GM18502 (cell line): Measurements from ENCODE around the gene HSPA13.
"Not testable (repeated sequence)": the region's sequence is repeated elsewhere in the genome, so short reads cannot be mapped to it uniquely, and the experiment has no call there.

Experiments
- ATAC-seq: cut with Tn5 transposase; IDR thresholded peaks from one replicate; pipeline ENCODE4 v1.9.1; 2021; ENCODE audit warnings: mild to moderate bottlenecking; ENCODE audit not compliant: unreplicated experiment, poor library complexity

The HSPA13 gene

GRCh38 chr21:14382835-14383595, at the start of gene HSPA13:
Gene HSPA13 (minus strand): TSS chr21:14383146. CDS start chr21:14383119, 27 bp downstream.
- peak; percentile 98 for ATAC-seq

DNA sequence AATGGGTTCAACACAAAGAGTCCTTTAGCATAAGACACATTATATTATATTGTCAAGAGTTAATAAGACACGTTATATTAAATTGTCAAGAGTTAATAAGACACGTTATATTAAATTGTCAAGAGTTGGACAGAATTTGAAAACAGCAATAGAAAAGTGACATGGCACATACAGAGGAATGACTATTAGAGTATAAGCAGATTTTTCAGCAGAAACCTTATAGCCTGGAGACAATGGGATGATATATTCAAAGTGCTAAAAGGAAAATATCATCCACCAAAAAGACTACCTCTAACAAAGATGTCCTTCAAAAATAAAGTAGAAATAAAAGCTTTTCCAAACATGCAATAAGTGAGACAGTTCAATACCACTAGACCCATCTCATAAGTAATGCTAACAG, 36.0 kb upstream of the HSPA13 start:
- ATAC-seq: no peak

GRCh38 chr21:14414932-14415508, 32.1 kb upstream of the HSPA13 start:
- peak; percentile 55 for ATAC-seq

DNA sequence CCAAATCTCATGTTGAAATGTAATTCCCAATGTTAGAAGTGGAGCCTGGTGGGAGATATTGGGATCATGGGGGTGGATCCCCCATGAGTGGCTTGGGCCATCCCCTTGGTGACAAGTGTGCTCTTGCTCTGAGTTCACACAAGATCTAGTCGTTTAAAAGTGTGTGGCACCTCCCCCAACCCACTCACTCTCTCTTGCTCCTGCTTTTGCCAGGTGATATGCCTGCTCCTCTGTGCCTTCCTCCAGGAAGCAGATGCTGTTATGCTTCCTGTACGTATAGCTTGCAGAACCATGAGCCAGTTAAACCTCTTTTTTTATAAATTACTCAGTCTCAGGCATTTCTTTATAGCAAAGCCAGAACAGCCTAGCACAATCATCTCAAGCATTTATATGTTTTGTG, 23.0 kb upstream of the HSPA13 start:
- ATAC-seq: no peak

GRCh38 chr21:14405225-14405624, 22.3 kb upstream of the HSPA13 start:
- ATAC-seq: no peak

DNA sequence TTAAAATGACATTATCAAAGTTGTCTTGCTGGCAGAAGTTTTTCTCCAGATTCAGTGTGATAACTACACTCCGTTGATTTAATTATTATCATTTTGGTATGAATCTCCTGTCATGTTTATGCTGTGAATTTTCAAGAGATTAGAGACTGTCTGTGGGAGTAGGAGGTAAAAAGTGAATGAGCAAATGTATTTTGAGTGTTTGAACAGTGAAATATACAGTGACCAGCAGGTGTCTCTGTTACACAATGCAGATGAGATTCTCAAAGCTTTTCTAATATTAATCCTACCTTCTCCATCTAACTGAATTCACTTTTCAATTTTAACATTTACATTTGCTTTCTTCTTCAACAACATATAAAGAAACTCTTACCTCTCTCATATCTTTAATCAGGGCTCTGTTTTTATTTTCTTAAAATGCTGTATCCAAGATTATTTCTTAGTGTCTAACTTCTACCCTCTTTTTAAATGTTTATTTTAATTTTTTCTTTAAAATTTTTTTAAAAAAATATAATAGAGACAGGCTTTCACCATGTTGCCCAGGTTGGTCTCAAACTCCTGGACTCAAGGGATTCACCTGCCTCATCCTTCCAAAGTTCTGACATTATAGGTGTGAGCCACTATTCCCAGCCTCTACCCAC, 20.9 kb upstream of the HSPA13 start:
- ATAC-seq: no peak

DNA sequence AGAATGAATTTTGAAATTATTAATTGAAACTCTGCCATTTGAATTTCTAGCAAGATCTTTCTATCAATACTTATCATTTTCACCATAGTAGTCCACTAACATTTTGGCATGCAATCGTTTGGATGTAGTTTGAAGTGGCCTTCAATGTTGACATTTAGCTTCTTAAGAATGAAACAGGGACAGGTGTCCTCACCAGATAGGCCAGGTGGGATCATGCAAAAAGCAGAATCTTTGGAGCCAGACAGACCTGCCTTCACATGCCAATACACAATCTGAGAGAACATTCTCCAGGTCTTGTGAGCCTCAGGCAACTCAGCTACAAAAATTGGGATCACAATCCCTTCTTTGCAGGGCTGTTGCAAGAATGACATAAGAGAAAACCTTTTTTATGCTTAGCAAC, 18.3 kb upstream of the HSPA13 start:
- ATAC-seq: no peak

GRCh38 chr21:14388282-14388681, 5.3 kb upstream of the HSPA13 start:
- no peak for ATAC-seq

DNA sequence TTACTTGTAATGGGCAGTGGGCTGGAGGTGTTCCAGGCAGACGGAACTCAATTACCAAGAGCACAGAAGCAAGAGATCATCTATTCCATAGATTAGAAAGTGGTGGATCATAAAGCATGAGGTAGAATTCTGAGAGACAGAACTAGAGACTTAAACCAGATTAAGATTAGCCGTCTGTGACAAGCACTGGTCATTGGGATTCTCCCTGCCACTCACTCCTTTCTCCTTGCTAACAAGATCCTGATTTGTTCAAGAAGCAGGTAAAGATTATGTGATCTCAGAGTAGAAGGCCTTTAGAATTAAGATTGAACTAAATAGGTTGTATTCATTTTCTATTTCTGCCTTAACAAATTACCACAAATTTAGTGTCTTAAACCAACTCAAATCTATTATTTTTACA, 1.5 kb upstream of the HSPA13 start:
- no peak for ATAC-seq

DNA sequence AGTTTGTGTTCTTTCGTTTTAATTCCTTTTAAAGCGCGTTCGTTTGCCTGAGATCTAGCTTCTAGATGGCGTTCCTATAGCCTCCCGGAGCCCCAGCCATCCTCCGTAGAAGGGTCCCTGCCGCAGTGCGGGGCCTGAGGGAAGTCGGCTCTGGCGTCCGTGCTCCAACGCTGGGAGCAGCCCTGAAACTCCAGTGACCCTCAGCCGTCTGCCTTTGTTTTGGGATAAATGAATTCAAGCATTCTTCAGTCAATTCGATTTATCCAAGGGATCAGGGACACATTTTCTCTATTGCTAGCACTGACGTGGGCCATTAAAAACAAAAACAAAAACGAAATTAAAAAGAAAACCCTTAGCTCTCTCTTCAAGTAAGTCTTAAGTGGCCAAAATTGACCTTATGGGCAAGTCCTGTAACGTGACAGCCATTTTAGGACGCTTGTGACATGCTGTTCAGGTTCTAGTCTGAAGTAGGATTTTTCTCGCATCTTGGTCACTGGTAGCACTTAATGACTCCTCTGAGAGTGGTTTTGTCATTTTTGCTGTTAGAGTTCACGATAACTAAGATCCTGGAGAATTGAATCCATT, 742 bp upstream of the HSPA13 start:
- ATAC-seq: peak; percentile 34

- ATAC-seq: peak; percentile 8
Observed at GRCh38 chr21:14382486-14382834, 486 bp downstream of the HSPA13 start.

- no peak for ATAC-seq
Observed at GRCh38 chr21:14376854-14377253, 6.1 kb downstream of the HSPA13 start.

DNA sequence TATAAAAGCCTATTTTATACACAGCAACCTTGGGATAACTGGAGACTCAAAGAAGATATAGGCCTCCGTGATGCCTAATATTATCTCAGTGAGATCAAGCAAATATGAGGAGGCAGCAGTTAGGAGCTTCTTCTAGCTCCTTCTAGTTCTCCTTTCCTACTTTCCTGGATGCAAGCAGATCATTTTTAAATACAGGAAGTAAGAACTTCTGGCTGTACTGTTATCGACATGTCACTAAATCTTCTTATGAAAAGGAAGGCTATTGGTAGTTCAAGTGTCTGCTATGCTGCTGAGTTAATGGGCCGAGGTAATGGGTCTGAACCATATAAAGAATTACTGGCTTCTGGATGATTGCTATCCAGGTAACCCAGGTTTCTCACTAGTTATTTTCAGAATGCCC, 15.9 kb downstream of the HSPA13 start:
- no peak for ATAC-seq

DNA sequence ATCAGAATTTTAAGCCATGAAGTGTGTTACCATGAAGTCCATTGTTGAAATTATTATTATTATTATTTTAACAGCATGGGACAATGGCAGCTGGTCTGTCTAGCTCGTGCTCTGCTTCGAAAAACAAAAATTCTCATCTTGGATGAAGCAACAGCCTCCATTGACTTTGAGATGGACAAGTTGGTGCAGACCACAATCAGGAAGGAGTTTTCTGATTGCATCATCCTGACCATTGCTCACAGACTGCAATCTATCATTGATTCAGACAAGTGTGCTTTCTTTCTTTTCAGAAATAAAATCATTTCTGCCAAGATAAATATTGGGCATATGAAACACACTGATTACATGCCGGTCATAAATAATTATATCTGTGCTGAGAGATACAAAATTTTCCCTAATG, 21.0 kb downstream of the HSPA13 start:
- no peak for ATAC-seq

DNA sequence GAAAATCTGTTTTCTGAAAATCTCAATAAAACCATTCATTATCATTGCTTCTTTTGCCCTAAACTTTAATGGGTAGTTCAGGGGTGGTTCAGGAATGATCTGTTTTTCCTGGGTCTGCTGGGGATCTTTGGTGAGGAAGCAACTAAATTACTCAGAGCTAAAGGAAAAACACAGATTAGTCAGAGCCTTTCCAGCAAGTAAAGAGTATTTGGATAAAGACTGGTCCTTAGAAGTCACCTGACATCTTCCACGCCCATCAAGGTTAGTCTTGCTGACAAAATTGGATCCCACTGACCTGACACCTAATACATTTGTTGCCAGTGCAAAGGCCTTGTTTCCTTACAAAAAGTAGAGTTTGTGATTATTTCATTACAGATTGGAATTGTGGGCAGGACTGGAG, 24.2 kb downstream of the HSPA13 start:
- ATAC-seq: no peak

DNA sequence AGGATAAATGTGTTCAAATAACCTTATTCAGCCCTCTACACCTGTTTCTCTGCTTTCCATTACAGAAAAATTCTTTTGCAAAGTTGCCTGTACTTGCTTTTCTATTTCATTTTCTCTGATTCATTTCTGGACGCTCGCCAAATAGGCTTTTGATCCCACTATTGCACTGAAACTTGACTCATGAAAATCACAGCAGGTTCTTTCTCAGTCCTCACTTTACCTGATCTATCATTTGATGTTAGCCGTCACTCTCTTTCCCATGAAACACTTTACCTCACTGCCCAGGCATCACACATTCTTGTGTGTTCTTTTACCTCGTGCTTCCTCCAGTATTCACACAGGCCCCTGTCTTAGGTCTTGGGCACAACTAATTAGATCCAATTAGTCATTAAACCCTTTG, 26.2 kb downstream of the HSPA13 start:
- ATAC-seq: no peak

GRCh38 chr21:14354515-14354914, 28.4 kb downstream of the HSPA13 start:
- ATAC-seq: no peak

- no peak for ATAC-seq
Observed at GRCh38 chr21:14353726-14354125, 29.2 kb downstream of the HSPA13 start.

GRCh38 chr21:14353231-14353630, 29.7 kb downstream of the HSPA13 start:
- ATAC-seq: no peak

DNA sequence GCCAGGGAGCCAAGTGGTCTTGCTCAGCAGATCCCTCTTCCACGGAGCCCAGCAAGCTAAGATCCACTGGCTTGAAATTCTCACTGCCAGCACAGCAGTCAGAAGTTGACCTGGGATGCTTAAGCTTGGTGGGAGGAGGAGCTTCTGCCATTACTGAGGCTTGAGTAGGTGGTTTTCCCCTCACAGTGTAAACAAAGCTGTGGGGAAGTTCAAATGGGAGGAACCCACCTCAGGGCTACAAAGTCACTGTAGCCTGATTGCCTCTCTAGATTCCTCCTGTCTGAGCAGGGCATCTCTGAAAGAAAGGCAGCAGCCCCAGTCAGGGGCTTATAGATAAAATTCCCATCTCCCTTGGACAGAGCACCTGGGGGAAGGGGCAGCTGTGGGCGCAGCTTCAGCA, 55.6 kb downstream of the HSPA13 start:
- not testable (repeated sequence) for ATAC-seq

DNA sequence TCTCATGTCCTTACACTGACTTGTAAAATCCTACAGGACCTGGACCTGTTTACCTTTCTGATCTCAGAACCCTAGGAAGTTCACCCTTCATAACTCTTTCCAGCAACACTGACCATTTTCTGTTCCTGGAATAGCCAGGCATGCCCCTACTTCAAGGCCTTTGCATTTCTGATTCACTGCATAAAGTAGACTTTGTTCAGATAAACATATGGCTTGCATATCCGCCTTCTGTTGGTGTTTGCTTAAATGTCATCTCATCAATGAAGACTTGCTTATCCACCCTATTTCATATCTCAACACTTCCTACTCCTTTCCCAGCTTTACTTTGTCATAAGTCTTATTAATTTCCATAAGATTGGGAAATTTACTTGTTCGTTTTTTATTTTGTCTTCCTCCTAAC, 57.4 kb downstream of the HSPA13 start:
- no peak for ATAC-seq
